Mesenchymal stem cell (in vitro differentiated cells and primary cell): Measurements from ENCODE around the gene SUCLA2.

ENCODE experiments used
- DNase-seq: peaks from one replicate; pipeline ENCODE4 v3.0.0-alpha.2; 2013
- H2AFZ ChIP-seq: one replicate; pipeline ENCODE4 v1.6.1; 2013; ENCODE audit warnings: low read depth, mild to moderate bottlenecking, control low read depth, inconsistent platforms, low read length, moderate library complexity
- H2AK5ac ChIP-seq: 2 replicates; pipeline ENCODE4 v1.6.1; 2013; ENCODE audit warnings: low read length, moderate library complexity, mild to moderate bottlenecking, inconsistent platforms; ENCODE audit not compliant: severe bottlenecking
- H2BK120ac ChIP-seq: one replicate; pipeline ENCODE4 v1.6.1; 2013; ENCODE audit warnings: low read depth, mild to moderate bottlenecking, inconsistent platforms, low read length, moderate library complexity
- H2BK12ac ChIP-seq, 2 experiments: one replicate each; pipeline ENCODE4 v1.6.1; 2013; ENCODE audit warnings: inconsistent platforms in 2 of 2, low read length in 2 of 2, mild to moderate bottlenecking in 2 of 2, moderate library complexity in 2 of 2, control low read depth in 1 of 2
- H2BK15ac ChIP-seq: one replicate; pipeline ENCODE4 v1.6.1; 2013; ENCODE audit warnings: mild to moderate bottlenecking, low read depth, inconsistent platforms; ENCODE audit not compliant: poor library complexity, severe bottlenecking
- H2BK5ac ChIP-seq: 2 replicates; pipeline ENCODE4 v1.6.1; 2013; ENCODE audit warnings: low read depth, mild to moderate bottlenecking, low read length, control low read depth, inconsistent platforms; ENCODE audit not compliant: poor library complexity, severe bottlenecking
- H3K14ac ChIP-seq, 2 experiments: one replicate each; pipeline ENCODE4 v1.6.1; 2013; ENCODE audit warnings: inconsistent platforms in 2 of 2, low read length in 2 of 2, control low read depth in 1 of 2, mild to moderate bottlenecking in 1 of 2, moderate library complexity in 1 of 2
- H3K18ac ChIP-seq, 2 experiments: one replicate each; pipeline ENCODE4 v1.6.1; 2013; ENCODE audit warnings: inconsistent platforms in 2 of 2, low read length in 2 of 2, control low read depth in 1 of 2, low read depth in 1 of 2, mild to moderate bottlenecking in 1 of 2
- H3K23ac ChIP-seq, 2 experiments: one replicate each; pipeline ENCODE4 v1.6.1; 2013; ENCODE audit warnings: inconsistent platforms in 2 of 2, low read length in 2 of 2, mild to moderate bottlenecking in 2 of 2, moderate library complexity in 2 of 2, control low read depth in 1 of 2
- H3K27ac ChIP-seq: 2 replicates; pipeline ENCODE4 v1.5.1; 2013; ENCODE audit warnings: mild to moderate bottlenecking, moderate library complexity, low read length, control low read depth, inconsistent platforms; ENCODE audit not compliant: poor library complexity, severe bottlenecking
- H3K27me3 ChIP-seq, 2 experiments: 2 replicates each; pipeline versions ENCODE4 v1.6.1 to v1.7.0; 2013; ENCODE audit warnings: low read length in 2 of 2, mild to moderate bottlenecking in 2 of 2, moderate library complexity in 2 of 2, control low read depth in 1 of 2, inconsistent platforms in 1 of 2; ENCODE audit not compliant: control insufficient read depth in 1 of 2, insufficient read depth in 1 of 2
- H3K36me3 ChIP-seq, 2 experiments: 2 replicates each; pipeline versions ENCODE4 v1.6.1 to v1.7.0; 2013; ENCODE audit warnings: low read length in 2 of 2, control low read depth in 1 of 2, inconsistent platforms in 1 of 2, low read depth in 1 of 2, mild to moderate bottlenecking in 1 of 2; ENCODE audit not compliant: insufficient read depth in 2 of 2, control insufficient read depth in 1 of 2
- H3K4ac ChIP-seq, 2 experiments: one replicate each; pipeline ENCODE4 v1.6.1; 2013; ENCODE audit warnings: inconsistent platforms in 2 of 2, low read length in 2 of 2, mild to moderate bottlenecking in 2 of 2, moderate library complexity in 2 of 2, control low read depth in 1 of 2, low read depth in 1 of 2
- H3K4me1 ChIP-seq: 2 replicates; pipeline ENCODE4 v1.6.1; 2013; ENCODE audit warnings: low read depth, low read length, control low read depth; ENCODE audit not compliant: control insufficient read depth, insufficient read depth
- H3K4me2 ChIP-seq: 2 replicates; pipeline ENCODE4 v1.6.1; 2013; ENCODE audit warnings: low read length, mild to moderate bottlenecking, inconsistent platforms; ENCODE audit not compliant: poor library complexity, severe bottlenecking
- H3K4me3 ChIP-seq, 2 experiments: 2 replicates each; pipeline versions ENCODE4 v1.5.1 to v1.7.0; 2013; ENCODE audit warnings: low read length in 2 of 2, mild to moderate bottlenecking in 2 of 2, control low read depth in 1 of 2, low read depth in 1 of 2; ENCODE audit not compliant: insufficient read depth in 1 of 2
- H3K79me1 ChIP-seq: replicated peaks from 2 replicates; pipeline ENCODE4 v1.6.1; 2013; ENCODE audit warnings: mild to moderate bottlenecking, control low read depth, low read length, inconsistent platforms; ENCODE audit not compliant: poor library complexity, severe bottlenecking
- H3K9ac ChIP-seq: 2 replicates; pipeline ENCODE4 v1.7.0; 2013; ENCODE audit warnings: mild to moderate bottlenecking, low read length, moderate library complexity
- H3K9me3 ChIP-seq: 2 replicates; pipeline ENCODE4 v1.7.0; 2013; ENCODE audit warnings: mild to moderate bottlenecking, low read length; ENCODE audit not compliant: control insufficient read depth
- H4K8ac ChIP-seq: one replicate; pipeline ENCODE4 v1.6.1; 2013; ENCODE audit warnings: inconsistent platforms, mild to moderate bottlenecking, low read length, moderate library complexity
- H4K91ac ChIP-seq: one replicate; pipeline ENCODE4 v1.6.1; 2013; ENCODE audit warnings: mild to moderate bottlenecking, low read length, inconsistent platforms
- WGBS: methylation state at CpG from one replicate; pipeline ENCODE4 v1.1.7; 2013; ENCODE audit warnings: mixed read lengths; 5-methylcytosine and 5-hydroxymethylcytosine counted together

The SUCLA2 gene

DNA sequence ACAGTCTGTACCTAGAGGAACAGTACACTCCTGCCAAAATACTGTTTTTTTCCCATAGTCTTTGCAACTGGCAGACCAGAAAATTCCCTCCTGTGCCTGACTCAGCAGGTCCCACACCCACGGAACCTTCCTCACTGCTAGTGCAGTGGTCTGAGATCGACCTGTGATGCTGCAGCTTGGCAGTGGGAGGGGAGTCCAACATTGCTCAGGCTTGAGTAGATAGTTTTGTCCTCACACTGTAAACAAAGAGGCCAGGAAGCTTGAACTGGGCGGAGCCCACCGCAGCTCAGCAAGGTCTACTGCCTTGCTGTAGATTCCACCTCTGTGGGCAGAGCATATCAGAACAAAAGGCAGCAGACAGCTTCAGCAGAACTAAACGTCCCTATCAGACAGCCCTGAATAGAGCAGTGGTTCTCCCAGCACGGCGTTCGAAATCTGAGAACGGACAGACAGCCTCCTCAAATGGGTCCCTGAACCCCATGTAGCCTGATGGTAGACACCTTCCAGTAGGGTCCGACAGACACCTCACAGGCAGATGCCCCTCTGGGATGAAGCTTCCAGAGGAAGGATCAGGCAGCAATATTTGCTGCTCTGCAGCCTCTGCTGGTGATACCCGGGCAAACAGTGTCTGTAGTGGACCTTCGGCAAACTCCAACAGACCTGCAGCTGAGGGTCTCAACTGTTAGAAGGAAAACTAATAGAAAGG, 92.7 kb downstream of the SUCLA2 start:
- H3K27me3 ChIP-seq, result no peaks in the 10 kb centered on the region
- peak; percentile 24 for DNase-seq
- H2BK5ac ChIP-seq, result no peak overlapping the region
- no peak overlapping the region for H3K4me2 ChIP-seq
- peak overlapping the region; percentile 49 for H4K8ac ChIP-seq
- H2BK120ac ChIP-seq, result no peak overlapping the region
- H3K23ac ChIP-seq, result no peak overlapping the region
- peaks cover 2% of the 10 kb centered on the region for H3K4me1 ChIP-seq
- peaks cover 0 to 3% of the 10 kb centered on the region in 2 experiments for H3K36me3 ChIP-seq
- H3K4me3 ChIP-seq, result no peak overlapping the region
- no peak overlapping the region for H2BK15ac ChIP-seq
- no peak overlapping the region for H3K9ac ChIP-seq
- H2AK5ac ChIP-seq, result no peak overlapping the region
- H3K27ac ChIP-seq, result no peak overlapping the region
- no peak overlapping the region for H2AFZ ChIP-seq
- H3K14ac ChIP-seq, result no peak overlapping the region
- no peak overlapping the region for H2BK12ac ChIP-seq
- 87% methylated on average over 12 of the region's 12 CpGs for WGBS
- no peaks in the 10 kb centered on the region for H3K79me1 ChIP-seq
- H3K9me3 ChIP-seq, result no peaks in the 10 kb centered on the region
- H3K4ac ChIP-seq, result peak overlapping the region in 1 of 2 experiments; percentile 60
- no peak overlapping the region for H4K91ac ChIP-seq
- H3K18ac ChIP-seq, result no peak overlapping the region

DNA sequence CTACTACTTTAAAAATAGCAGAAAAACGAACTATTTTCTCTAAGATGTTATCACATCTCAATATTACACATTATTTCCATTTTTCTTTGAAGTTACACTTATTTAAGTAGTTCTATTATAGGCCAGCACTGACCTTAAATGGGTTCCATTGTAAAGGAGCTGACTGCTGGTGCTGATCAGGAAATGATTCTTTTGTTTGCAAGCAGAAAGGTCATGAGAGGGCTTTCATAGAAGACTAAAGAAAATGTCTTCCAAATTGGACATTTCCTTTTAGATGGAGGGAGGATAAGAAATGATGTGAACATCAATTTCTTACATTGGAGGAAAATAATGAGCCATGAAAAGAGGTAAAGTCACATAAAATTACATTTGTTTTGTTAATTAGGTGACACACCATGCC, 96.2 kb downstream of the SUCLA2 start:
- Histone ChIP-seq H3K36me3 (peaks cover 0 to 3% of the 10 kb centered on the region in 2 experiments), H3K79me1 (no peaks in the 10 kb centered on the region), H3K9me3 (no peaks in the 10 kb centered on the region), H3K27me3 (no peaks in the 10 kb centered on the region), H2AK5ac (no peak overlapping the region), H3K23ac (no peak overlapping the region), H3K27ac (no peak overlapping the region), H3K4ac (no peak overlapping the region), H4K8ac (no peak overlapping the region), H3K9ac (no peak overlapping the region), H3K14ac (no peak overlapping the region), H3K4me2 (no peak overlapping the region), H3K4me3 (no peak overlapping the region), H3K4me1 (peaks cover 2% of the 10 kb centered on the region), H3K18ac (no peak overlapping the region), H2BK15ac (no peak overlapping the region), H2AFZ (no peak overlapping the region), H4K91ac (no peak overlapping the region), H2BK12ac (no peak overlapping the region), H2BK120ac (no peak overlapping the region), H2BK5ac (no peak overlapping the region)
- no peak for DNase-seq
- WGBS, result no CpG with 5 or more reads among the region's 1 CpG

DNA sequence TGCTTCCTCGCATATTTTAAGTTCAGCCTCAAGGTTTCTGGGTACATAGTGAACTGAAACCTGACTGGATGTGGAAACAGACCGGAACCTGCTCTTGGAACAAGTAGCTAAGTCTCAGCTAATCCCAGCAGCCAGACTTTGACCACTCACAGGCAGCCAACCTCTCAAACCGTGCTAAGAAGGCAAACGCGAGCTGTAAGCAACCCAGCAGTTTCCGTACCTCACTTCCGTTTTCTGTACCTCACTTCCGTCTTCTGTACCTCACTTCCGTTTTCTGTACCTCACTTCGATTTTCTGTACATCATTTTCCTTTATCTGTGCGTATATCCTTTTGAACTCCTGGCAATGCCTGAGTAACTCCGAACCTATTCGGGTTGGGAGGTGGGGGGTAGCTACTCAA, 96.8 kb downstream of the SUCLA2 start:
- DNase-seq, result no peak
- no peak overlapping the region for H2BK15ac ChIP-seq
- H3K18ac ChIP-seq, result no peak overlapping the region
- peak overlapping the region; percentile 5 to 23 for H2BK12ac ChIP-seq
- peaks cover 2% of the 10 kb centered on the region for H3K4me1 ChIP-seq
- peak overlapping the region; percentile 7 for H4K91ac ChIP-seq
- H3K36me3 ChIP-seq, result peaks cover 0 to 3% of the 10 kb centered on the region in 2 experiments
- H2AFZ ChIP-seq, result no peak overlapping the region
- H3K9ac ChIP-seq, result peak overlapping the region; percentile 71
- no peaks in the 10 kb centered on the region for H3K79me1 ChIP-seq
- WGBS, result 98% methylated on average over 11 of the region's 13 CpGs
- H4K8ac ChIP-seq, result peak overlapping the region; percentile 54
- H3K4ac ChIP-seq, result no peak overlapping the region
- peak overlapping the region in 1 of 2 experiments; percentile 62 for H3K4me3 ChIP-seq
- H2BK120ac ChIP-seq, result no peak overlapping the region
- H3K27me3 ChIP-seq, result no peaks in the 10 kb centered on the region
- no peak overlapping the region for H3K27ac ChIP-seq
- H2AK5ac ChIP-seq, result no peak overlapping the region
- peak overlapping the region; percentile 14 for H3K4me2 ChIP-seq
- no peak overlapping the region for H2BK5ac ChIP-seq
- no peak overlapping the region for H3K23ac ChIP-seq
- H3K14ac ChIP-seq, result no peak overlapping the region
- H3K9me3 ChIP-seq, result no peaks in the 10 kb centered on the region

DNA sequence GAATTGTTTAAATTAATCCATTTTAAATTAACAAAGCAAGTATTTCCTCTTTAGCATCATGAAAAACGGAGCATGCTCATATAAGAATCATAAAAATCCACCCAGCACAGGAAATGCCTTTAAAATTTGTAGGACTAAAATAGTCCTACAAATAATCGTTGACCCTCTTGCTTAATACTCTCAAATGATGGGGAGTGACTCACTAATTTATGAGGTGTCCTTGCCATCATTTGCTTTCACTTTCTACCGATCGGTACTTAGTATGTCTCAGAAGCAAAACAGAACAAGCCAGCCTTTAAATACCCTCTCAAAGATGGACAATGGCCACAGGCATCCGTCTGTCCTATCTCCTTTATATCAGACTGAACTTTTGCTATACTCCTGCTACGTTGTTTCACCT, 97.2 kb downstream of the SUCLA2 start:
- Histone ChIP-seq H2AK5ac (no peak overlapping the region), H3K36me3 (peaks cover 0 to 3% of the 10 kb centered on the region in 2 experiments), H3K4ac (no peak overlapping the region), H2AFZ (no peak overlapping the region), H3K9ac (peak overlapping the region; percentile 71), H4K8ac (peak overlapping the region; percentile 54), H3K79me1 (no peaks in the 10 kb centered on the region), H3K14ac (no peak overlapping the region), H3K4me2 (peak overlapping the region; percentile 14), H2BK120ac (no peak overlapping the region), H3K23ac (no peak overlapping the region), H3K27ac (no peak overlapping the region), H3K9me3 (no peaks in the 10 kb centered on the region), H2BK12ac (no peak overlapping the region), H3K18ac (no peak overlapping the region), H2BK15ac (no peak overlapping the region), H3K4me1 (peaks cover 2% of the 10 kb centered on the region), H3K27me3 (no peaks in the 10 kb centered on the region), H4K91ac (no peak overlapping the region), H2BK5ac (no peak overlapping the region), H3K4me3 (peak overlapping the region in 1 of 2 experiments; percentile 62)
- DNase-seq, result peak; percentile 72
- 45% methylated on average over 6 of the region's 6 CpGs for WGBS
